M059J (cell line): Measurements from ENCODE around the gene COL11A2. TPM values are rescaled to one million over a fixed set of nuclear protein-coding genes. Genes with fewer than 3 reads are reported as not detected.
A peak's percentile ranks its signal among the peaks of the same experiment; 100 is the strongest.

Source experiments
- DNase-seq: peaks from one replicate; pipeline ENCODE4 v3.0.0-alpha.2; 2012; ENCODE audit warnings: low read depth
- total RNA-seq: library from RNA; depleted of rRNA; stranded (reverse); fragments of >200 nt; shearing (Covaris generic); gene quantifications from 2 replicates; pipeline ENCODE4 v1.2.3, GENCODE V29; 2014

The COL11A2 gene
- total RNA-seq, 1 experiment from 2014 or later = 0.02 TPM

GRCh38 chr6:33171880-33172687 lies 20.2 kb downstream of the COL11A2 start:
- no peak for DNase-seq

DNA sequence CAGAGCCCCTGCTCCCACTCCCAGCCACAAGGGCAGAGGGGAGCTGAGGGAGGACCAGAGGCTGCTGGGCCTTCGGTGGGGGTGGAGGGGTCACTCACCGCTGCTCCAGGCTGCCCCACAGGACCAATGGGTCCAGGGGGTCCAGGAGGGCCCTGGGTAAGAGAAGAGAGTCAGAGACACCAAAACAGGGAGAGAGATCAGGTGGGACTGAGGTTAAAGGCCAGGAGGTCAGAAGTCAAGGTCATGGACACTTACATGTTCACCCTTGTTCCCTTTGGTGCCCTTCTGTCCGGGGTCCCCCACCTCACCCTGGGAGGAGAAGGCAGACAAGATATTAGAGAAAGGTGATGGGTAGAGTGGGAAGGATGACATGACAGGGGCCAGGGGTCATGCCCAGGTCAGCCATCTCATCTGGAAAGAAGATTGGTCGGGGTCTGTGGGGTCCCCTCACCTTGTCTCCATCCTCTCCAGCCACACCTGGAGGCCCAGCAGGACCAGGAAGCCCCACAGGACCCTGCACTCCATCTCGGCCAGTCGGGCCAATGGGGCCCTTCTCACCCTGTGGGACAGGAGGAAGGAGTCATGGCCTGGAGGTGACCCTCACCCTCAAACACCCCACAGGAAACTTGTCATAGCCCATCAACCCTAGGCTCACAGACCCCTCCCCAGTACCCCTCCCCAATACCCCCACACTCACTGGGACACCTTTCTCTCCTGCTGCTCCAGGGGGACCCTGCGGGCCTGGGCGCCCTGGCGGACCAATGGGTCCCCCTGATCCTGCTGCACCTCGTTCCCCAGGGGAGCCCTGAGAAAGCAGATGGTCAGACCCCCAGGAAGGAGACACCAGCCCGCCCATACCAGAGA lies 21.0 kb downstream of the COL11A2 start:
- no peak for DNase-seq

- no peak for DNase-seq
Observed at GRCh38 chr6:33170176-33171015, 21.9 kb downstream of the COL11A2 start.

- no peak for DNase-seq
Observed at GRCh38 chr6:33169291-33170175, 22.7 kb downstream of the COL11A2 start.

- DNase-seq = no peak
Observed at GRCh38 chr6:33168639-33169038, 23.6 kb downstream of the COL11A2 start.

DNA sequence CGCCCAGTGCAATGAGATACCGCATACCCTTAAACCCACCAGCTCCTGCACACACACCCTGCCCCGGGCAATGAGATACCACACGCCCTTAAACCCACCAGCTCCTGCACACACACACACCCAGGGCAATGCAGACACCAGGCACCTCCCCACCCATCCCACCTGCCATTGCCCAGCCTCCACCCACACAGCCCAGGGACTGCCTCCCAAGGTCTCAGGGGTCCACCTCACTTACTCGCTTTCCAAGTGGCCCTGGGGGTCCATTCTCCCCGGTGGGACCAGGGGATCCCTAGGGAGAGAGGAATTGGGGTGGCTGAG lies 24.0 kb downstream of the COL11A2 start:
- DNase-seq = no peak

DNA sequence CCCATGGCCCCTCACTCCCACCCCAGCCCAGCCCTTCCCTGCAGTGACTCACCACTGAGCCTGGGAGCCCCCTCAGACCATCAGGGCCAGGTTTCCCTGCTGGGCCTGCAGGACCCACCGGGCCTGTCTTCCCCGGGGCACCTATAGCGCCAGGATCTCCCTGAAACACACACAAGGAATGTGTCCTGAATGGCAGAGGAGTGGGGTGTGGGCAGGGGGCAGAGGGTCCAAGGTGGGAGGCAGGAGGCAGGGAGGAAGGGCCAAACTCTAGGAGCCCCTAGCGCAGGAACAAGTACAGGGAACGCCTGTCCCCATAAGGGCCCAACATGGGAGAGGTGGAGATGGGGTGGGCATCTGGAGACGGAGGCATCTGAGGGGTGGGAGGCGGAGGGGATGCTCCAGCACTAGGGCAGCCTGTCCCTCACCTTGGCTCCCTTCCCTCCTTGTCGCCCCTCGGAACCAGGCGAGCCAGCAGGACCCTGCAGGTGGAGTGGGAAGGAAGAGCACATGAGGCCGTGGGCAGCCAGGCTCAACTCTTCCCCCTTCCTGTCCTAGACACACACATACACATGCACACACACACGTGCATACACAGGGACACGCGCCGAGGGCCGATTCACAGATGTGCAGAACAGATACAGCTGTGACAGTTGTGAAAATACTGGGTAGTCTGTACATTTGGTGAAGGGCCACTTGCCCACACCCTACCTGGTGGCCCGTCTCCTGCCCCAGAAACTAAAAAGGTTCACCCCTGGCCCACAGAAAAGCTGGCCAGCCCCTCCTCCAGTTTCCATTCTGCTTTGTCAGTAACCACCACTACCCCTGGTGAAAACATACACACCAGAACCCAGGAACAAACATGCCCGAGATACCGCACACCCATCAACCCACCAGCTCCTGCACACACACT lies 24.6 kb downstream of the COL11A2 start:
- no peak for DNase-seq

DNA sequence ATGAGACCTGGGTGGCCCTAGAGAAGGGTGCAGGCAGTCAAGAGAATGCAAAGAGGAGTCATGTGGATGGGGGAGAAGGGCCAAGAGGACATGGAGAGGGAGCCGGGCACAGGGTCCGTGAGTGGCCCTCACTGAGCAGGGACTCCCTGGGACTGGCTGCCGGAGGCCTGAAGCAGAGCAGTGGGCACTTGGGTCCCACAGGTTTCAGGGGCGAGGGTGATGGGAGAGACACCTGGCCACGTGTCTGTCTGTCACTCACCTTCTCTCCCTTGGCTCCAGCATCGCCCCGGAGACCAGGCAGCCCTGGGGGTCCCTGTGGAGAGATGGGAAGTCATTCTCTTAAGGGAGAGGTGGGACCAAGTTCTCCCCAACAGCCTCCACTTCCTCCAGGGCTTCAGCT lies 25.5 kb downstream of the COL11A2 start:
- DNase-seq = no peak

- no peak for DNase-seq
Observed at GRCh38 chr6:33166363-33166762, 25.9 kb downstream of the COL11A2 start.

DNA sequence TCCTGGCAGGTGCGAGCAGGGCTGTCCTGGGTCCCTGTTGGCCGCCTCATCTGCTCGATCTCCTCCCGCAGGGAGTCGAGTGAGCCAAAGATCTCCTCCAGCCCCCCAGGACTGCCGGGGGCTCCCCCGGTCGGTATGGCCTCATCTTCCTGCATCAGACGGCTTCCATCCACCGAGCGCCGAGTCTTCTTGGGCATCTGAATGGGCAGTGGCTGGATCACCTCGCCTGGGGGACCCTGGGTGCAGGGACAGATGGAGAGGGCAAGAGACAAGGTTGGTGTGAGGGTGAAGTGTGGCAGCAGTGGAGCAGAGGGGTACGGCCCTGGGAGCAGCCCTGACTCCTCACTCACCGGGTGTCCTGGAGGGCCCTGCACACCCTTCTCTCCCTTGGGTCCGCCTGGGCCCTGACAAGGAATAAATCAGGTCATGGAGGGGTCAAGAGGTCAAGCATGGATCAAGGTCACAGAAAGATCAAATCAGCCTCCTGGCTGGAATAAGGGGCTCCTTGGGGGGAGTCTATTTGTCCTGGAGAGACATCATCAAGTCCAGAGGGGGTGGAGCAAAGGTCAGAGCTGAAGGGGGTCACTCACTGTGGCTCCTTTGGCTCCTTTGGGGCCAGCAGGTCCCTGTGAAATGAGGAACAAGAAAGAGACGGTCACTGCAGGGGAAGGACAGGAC lies 26.5 kb downstream of the COL11A2 start:
- no peak for DNase-seq

DNA sequence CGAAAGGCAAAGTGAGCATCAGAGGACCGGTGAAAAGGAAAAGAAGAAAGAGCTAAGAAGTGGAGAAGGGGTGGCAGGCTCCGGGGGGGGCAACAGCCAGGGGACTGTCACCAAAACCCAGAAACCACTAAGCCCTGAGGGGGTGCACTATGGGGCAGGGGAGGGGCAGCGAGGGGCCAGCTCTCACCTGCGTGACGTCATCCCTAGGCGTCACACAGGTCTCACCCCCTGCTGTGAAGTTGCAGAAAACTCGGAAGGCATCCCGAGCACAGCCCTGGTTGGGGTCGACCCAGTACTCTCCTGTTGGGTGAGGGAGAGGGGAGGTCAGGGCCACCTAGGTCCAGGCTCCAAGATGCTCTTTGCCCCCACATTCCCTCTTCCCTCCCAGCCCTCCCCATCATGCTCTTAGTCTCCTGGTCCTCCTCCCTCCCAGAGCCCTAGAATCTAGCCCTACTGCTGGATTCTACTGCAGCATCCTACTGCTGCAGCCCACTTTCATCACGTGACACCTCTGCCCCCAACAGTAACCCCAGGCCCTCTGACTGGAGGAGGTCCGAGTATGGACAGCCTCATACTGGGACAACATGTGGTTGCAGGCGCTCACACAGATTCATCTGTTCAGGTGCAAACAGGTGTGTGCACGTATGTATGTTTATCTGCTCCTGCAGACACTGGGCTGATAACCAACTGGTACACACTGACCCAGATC lies 27.4 kb downstream of the COL11A2 start:
- no peak for DNase-seq

- no peak for DNase-seq
Observed at GRCh38 chr6:33164176-33164575, 28.1 kb downstream of the COL11A2 start.

DNA sequence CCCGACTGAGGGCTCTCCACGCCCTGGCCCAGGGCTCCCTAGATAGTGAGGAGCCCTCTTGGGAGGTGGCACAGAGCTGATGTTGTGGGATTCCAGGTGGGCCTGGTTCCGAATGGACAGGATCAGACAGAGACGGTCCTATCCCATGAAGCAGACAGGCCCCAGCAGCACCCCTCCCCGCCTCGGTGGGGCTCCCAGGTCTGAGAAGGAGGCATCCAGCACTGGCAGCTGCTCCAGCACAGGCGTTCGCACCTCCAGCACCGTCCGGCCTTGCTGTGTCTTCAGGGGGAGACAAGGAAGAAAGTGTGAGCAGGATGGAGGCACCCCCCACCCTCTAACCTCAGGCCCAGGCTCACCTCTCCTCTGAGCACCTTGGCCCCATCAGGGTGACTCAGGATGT lies 28.7 kb downstream of the COL11A2 start:
- DNase-seq = no peak

GRCh38 chr6:33161354-33162331 lies 30.6 kb downstream of the COL11A2 start:
- peak; percentile 70 for DNase-seq

DNA sequence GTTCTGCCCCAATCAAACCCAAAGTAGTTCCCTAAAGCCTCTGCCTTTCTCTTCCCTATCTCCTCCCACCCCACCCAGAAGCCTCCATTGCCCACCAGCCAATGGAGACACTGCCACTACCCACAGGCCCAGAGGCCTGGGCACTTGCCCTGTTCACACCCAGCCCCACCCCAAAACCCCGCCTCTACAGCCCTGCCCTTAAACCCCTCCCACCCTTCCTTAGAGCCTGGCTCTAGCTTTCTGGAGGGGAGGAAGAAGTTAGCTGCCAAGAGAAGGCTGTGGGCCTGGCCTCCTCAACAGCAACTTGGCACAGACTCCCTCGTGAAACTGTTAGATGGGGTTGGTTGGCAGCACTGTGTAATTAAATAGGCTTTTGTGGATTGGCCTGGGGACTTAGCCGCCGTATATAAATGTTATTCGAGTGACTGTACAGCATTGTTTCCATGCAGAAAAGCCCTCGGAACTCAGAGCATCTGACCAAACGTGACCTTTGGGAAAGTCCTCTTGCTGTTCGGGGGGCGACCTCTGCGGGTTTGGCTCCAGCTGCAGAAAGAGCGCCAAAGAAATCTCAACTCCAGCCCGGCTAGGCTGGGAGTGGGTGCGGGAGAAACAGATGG lies 31.4 kb downstream of the COL11A2 start:
- DNase-seq = peak; percentile 99

GRCh38 chr6:33160096-33160495 lies 32.2 kb downstream of the COL11A2 start:
- no peak for DNase-seq

DNA sequence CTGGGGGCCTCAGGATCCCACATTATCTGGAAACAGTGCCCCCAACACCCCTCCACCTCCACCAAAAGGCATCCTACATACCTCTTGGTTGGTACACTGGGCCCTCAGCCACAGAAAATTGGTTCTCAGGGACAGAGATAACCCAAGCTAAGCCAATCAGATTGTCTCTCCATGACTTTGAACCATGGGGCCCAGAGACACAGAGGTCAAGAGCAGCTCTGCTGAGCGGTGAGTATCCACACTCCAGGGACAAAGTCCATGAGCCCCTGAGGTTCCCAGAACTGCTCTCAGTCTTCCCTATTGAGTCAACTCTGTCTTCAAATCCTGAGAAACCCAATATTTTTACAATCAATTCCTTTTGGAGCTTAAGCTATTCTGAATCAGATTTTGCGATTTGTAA lies 35.3 kb downstream of the COL11A2 start:
- DNase-seq = no peak
